Activated effector memory CD4-positive, alpha-beta T cell treated with Interleukin-2 at 50 U/mL for 16 hours (primary cell): ENCODE results near the gene LRRC7.
"Not testable (repeated sequence)": the region's sequence is repeated elsewhere in the genome, so short reads cannot be mapped to it uniquely, and the experiment has no call there.

Source experiments
- DNase-seq: peaks from one replicate; pipeline ENCODE4 v3.0.0-alpha.2; 2020

Gene LRRC7

DNA sequence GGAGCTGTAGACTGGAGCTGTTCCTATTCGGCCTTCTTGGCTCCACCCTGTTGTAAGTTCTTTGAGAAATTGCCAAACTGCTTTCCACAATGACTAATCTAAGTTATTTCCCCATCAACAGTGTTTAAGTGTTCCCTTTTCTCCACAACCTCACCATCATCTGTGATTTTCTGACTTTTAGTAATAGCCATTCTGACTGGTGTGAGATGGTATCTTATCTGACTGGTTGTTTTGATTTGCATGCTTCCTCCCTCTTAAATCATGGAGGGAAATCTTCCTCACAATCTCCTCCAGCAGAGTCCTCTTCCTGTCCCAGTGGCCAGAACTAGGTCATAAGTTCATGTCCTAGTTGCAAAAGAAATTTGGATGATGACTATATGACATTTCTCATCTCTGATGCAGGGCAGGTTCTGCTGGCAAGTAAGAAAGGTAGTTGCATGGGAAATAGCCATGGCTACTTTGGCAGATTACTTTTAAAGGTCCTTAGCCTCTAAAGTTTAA, 343.6 kb downstream of the LRRC7 start:
- no peak for DNase-seq

DNA sequence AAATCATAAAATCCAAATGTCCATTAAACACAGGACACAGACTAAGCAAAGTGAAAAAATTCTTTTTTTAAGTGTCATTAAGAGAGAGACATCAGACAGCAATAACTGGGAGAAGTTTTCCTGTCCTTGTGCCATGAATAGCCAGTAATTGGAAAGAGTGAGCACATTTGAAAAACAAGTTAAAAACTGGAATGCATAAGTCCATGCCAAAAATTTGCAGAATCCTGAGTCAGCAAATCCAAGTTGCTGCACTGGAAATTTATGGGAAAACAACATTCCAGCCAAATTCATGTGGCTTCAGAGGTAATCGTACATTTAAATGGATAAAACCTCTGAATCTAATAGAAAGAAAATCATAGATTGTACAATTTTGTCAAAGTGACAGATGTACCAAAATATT, 346.3 kb downstream of the LRRC7 start:
- DNase-seq = no peak

- no peak for DNase-seq
These were observed 347.4 kb downstream of the LRRC7 start for GRCh38 chr1:69914976-69915765.

DNA sequence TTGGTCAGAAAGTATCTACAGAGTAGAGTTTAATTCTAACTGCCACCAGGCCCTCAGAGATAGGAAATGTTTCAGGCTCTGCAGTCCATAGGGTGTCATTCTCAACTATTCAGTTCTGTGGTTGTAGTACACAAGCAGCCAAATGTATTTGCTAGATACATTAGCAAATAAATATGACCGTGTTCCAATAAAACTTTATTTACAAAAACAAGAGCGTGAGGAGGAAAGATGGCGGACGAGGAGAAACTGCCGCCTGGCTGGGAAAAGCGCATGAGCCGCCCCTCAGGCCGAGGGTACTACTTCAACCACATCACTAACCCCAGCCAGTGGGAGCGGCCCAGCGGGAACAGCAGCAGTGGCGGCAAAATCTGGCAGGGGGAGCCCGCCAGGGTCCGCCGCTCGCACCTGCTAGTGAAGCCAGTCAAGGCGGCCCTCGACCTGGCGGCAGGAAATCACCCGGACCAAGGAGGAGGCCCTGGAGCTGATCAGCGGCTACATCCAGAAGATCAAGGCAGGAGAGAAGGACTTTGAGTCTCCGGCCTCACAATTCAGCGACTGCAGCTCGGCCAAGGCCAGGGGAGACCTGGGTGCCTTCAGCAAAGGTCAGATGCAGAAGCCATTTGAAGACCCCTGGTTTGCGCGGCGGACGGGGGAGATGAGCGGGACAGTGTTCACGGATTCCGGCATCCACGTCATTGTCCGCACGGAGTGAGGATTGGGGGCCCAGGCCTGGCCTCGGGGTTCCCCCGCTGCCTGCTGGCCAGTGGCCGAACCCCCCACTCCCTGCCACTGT, 351.6 kb downstream of the LRRC7 start:
- DNase-seq = no peak

- DNase-seq = no peak
These were observed 352.2 kb downstream of the LRRC7 start for GRCh38 chr1:69919922-69920273.

DNA sequence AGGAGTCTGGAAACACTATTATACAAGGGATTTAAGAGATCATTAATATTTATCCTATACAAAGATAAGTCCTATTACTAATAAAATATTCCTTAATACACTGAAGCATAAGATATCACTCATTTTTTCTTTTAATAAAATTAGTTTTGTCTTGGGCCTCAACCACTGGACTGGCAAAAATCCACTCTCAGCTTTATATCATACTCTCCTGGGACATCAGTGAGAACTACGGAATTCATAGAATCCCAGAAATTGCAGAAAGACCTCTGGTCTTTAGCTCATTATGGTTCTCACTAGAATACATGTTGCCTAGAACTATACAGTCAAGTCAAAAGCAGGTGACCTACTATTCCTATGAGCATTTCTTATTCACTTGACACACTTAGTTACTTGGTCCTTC, 352.7 kb downstream of the LRRC7 start:
- DNase-seq = no peak

GRCh38 chr1:69921486-69921885, 353.8 kb downstream of the LRRC7 start:
- DNase-seq = no peak

- not testable (repeated sequence) for DNase-seq
These were observed 360.5 kb downstream of the LRRC7 start for GRCh38 chr1:69928234-69928633.

GRCh38 chr1:69929308-69930057, 361.8 kb downstream of the LRRC7 start:
- DNase-seq = no peak

DNA sequence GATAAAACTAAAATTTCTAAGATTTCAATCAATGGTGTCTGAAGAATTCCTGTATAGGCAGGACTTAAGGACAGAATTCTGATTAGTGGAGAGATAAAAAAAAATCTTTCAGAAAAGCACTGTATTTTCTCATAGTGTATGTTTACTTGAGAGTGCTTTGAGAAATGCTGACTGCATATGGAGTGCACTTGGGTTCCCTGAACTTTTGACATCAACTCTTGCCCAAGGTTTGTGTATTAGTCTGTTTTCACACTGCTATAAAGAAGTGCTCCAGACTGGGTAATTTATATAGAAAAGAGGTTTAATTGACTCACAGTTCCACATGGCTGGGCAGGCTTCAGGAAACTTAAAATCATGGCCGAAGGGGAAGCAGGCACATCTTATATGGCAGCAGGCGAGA, 362.7 kb downstream of the LRRC7 start:
- DNase-seq = no peak

- no peak for DNase-seq
These were observed 365.0 kb downstream of the LRRC7 start for GRCh38 chr1:69932760-69933159.

GRCh38 chr1:69940231-69940630, 372.5 kb downstream of the LRRC7 start:
- no peak for DNase-seq

GRCh38 chr1:69940816-69941215, 373.1 kb downstream of the LRRC7 start:
- no peak for DNase-seq

DNA sequence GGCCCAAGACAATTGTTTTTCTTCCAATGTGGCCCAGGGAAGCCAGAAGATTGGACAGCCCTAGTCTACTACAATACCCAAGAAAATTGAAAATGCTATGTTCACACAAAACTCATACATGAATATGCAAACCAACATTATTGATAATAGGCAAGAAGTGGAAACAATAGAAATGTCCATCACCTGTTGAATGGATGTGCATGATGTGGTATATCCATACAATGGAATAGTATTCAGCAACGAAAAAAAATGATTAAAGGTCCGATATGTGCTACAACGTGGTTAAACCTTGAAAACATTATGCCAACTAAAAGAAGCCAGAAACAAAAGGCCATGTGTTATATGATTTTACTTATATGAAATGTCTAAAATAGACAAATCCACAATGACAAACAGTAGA, 375.3 kb downstream of the LRRC7 start:
- DNase-seq = no peak

DNA sequence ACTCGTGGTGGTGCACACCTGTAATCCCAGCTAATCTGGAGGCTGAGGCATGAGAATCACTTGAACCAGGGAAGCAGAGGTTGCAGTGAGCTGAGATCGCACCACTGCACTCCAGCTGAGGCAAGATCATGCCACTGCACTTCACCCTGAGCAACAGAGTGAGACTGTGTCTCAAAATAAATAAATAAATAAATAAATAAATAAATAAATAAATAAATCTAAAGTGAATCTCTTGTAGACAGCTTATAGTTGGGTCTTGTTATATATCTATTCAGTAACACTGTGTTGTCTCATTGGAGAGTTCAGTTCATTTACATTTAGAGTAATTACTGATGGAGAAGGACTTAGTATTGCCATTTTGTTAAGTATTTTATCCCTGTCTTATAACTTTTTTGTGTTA, 379.2 kb downstream of the LRRC7 start:
- DNase-seq = no peak

DNA sequence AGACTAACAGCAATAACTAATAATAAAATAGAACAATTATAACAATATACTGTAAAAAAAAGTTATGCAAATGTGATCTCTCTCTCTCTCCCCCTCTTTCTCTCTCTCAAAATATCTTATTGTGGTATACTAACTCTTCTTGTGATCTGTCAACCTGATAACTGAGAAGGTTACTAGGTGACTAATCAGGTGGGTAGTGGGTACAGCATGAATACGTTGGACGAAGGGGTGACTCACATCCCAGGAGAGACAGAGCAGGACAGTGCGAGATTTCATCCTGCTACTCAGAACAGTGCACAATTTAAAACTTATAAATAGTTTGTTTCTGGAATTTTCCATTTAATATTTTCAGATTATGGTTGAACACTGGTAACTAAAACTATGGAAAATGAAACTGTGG, 380.1 kb downstream of the LRRC7 start:
- no peak for DNase-seq

DNA sequence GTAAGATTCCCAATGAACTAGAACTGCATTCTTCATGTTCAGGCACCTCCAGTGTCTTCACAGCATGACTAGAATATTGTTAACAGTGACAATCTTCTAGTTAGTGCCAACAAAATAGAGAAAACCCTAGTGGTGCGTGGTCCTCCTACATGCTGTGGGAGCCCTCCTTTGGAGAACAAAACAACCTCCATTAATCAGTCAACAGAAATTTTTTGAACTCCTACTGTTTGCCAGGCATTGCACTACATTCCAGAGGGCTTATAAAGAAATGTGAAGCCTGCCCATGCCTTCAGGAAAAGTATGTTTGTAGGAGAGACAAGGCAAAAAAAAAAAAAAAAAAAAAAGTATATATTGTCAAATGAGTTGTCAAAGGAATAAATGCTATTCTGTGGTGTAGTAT, 385.0 kb downstream of the LRRC7 start:
- no peak for DNase-seq

- not testable (repeated sequence) for DNase-seq
These were observed 394.7 kb downstream of the LRRC7 start for GRCh38 chr1:69962452-69962851.

DNA sequence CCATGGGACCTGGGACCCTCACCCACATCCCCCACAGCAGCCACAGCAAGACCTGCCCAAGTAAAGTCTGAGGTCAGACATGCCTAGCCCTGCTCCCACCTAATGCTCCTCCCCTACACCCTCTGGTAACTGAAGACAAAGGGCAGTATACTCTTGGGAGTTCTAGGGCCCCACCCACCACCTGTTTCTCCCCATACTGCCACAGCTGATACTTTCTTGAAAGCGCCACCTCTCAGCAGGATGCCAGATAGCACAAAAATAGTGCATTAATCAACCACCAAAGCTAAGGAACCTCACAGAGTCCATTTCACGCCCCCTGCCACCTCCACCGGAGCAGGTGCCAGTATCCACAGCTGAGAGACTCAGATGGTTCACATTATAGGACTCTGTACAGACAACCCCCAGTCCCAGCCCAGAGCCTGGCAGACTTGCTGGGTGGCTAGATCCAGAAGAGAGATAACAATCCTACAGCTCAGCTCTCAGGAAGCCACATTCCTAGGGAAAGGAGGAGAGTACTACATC, 399.6 kb downstream of the LRRC7 start:
- DNase-seq = no peak

GRCh38 chr1:69976896-69977295, 409.2 kb downstream of the LRRC7 start:
- no peak for DNase-seq

- DNase-seq = no peak
These were observed 415.3 kb downstream of the LRRC7 start for GRCh38 chr1:69982992-69983391.

DNA sequence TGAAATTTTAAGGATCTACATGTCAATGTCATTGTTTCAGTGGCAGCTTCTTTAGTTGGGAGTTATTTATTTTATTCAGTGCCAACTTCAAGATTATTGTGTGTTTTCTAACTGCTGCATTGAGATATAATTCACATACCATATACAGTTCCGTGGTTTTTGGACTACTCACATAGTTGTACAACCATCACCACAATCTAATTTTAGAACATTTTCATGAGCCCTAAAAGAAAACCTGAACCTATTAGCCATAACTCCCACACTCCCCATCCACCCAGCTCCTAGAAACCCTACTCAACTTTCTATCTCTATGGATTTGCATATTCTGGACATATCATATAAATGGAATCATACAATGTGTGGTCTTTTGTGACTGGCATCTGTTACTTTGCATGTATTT, 417.7 kb downstream of the LRRC7 start:
- DNase-seq = no peak

DNA sequence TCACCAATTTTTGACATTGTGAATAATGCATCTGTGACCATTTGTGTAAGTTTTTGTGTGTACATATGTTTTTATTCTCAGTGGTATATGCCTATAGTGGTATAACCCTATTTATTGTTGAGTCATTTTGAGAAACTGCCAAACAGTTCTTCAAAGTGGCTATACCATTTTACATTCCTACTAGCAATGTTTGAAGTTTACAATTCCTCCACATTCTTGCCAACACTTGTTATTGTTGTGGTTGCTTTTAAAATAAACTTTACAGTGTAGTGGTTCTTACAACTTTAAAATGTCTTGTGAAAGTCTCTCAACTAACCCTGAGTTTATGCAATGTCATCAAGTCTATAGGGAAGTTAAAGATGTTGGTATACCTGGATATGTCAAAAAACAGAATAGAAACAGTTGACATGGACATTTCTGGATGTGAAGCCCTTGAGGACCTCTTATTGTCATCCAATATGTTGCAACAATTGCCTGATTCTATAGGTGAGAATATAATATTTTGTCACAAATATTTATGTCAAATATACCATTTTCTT, 418.2 kb downstream of the LRRC7 start:
- no peak for DNase-seq
